BJ (cell line): ENCODE measurements around the gene GABARAP. TPM values are rescaled to one million over a fixed set of nuclear protein-coding genes. Genes with fewer than 3 reads are reported as not detected.

Experiments used
- CTCF ChIA-PET: fragments of 350-600 bp; formaldehyde crosslinking; extraction: SDS; loops from one replicate; lab custom pipeline; 2021; ENCODE audit warnings: antibody characterized with exemption, inconsistent platforms; lab: Yijun Ruan, JAX
- POLR2A ChIA-PET: fragments of 300-600 bp; sonication (Branson Sonifier 250); formaldehyde crosslinking; extraction: SDS; loops from one replicate; lab custom pipeline; 2021; ENCODE audit warnings: antibody characterized with exemption; lab: Charles Lee
- DNase-seq: peaks from one replicate; pipeline ENCODE4 v3.0.0-alpha.2; 2011; ENCODE audit warnings: low read depth
- H3K27me3 ChIP-seq: 2 replicates; pipeline ENCODE4 v1.6.0; 2011; ENCODE audit warnings: low read length; ENCODE audit not compliant: control insufficient read depth, insufficient read depth
- H3K36me3 ChIP-seq: 2 replicates; pipeline ENCODE4 v1.5.1; 2011; ENCODE audit warnings: low read length; ENCODE audit not compliant: control insufficient read depth, insufficient read depth
- H3K4me3 ChIP-seq: 2 replicates; pipeline ENCODE4 v1.5.1; 2011; ENCODE audit warnings: low read depth, mild to moderate bottlenecking, control low read depth, low read length
- CTCF ChIP-seq: IDR thresholded peaks from 2 replicates; pipeline ENCODE4 v1.5.1; 2011; ENCODE audit warnings: low read depth, mild to moderate bottlenecking, control low read depth, inconsistent platforms, low read length, moderate library complexity; ENCODE audit not compliant: insufficient read depth
- polyA plus RNA-seq: library from polyadenylated mRNA; depleted of rRNA; stranded (reverse); fragments of >200 nt; gene quantifications from 2 replicates; pipeline ENCODE4 v1.2.3, GENCODE V29; 2011

The GABARAP gene
- polyA plus RNA-seq, 1 experiment: 762 TPM

DNA sequence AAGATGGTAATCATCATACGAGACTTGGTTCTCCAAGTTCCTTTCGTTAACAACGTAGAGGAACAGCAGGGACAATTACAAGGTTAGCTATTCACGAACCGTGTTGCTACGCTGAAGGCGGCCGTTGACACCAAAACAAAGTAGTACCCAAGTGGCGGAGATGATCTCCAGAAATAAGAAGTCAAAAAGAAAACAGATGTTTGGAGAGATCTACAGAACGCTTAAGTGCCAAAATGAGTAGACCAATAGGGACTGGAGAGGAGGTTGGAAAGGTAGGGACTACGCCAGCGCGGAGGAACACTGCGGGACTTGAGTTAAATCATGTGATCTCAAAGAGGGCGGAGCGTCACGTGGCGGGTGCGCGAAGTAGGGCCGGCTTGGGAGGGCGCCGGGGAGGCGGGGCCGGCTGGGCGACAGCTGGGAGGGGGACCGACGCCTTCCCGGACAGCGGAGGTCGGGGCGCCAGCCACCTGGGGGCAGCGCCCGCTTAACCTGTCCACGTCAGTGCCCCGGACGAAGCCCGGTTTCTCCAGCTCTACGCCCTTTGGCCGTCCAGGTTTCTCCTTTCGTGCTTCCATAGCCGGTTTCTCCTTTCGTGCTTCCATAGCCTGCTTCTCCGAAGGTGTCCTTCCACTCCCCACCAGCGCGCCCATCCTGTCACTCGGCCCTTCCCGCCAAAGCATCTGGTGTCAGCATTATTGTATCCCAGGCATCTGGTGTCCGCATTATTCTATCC lies 636 bp upstream of the GABARAP start:
- no peak for TF ChIP-seq CTCF
- POLR2A ChIA-PET: interaction anchor here (0.9 kb wide), 1 partner anchor 9 kb away, joined by 4 read pairs; the partner anchor contains the start of genes CTDNEP1 and ELP5
- CTCF ChIA-PET: interaction anchor here (0.7 to 1.1 kb wide), 3 partner anchors 38 to 66 kb away, joined by 3 to 4 read pairs (median 3); partner anchors contain the start of gene SLC2A4
- peak overlapping the region; percentile 67 for H3K4me3 ChIP-seq
- no peaks in the 10 kb centered on the region for H3K27me3 ChIP-seq
- no peak for DNase-seq
- H3K36me3 ChIP-seq: peaks cover 10% of the 10 kb centered on the region

- no peaks in the 10 kb centered on the region for H3K27me3 ChIP-seq
- peak overlapping the region; percentile 67 for H3K4me3 ChIP-seq
- DNase-seq: no peak
- ChIA-PET POLR2A (interaction anchor here (0.5 to 0.6 kb wide), 2 partner anchors 10 to 351 kb away, joined by 3 to 4 read pairs; partner anchors contain the start of gene CTDNEP1), CTCF (interaction anchor here (1.0 to 1.7 kb wide), 2 partner anchors 21 to 55 kb away, joined by 4 to 14 read pairs; no protein-coding TSS in a partner anchor)
- H3K36me3 ChIP-seq: peaks cover 10% of the 10 kb centered on the region
- no peak for TF ChIP-seq CTCF
These were observed 1.0 kb downstream of the GABARAP start for GRCh38 chr17:7241090-7241733.

DNA sequence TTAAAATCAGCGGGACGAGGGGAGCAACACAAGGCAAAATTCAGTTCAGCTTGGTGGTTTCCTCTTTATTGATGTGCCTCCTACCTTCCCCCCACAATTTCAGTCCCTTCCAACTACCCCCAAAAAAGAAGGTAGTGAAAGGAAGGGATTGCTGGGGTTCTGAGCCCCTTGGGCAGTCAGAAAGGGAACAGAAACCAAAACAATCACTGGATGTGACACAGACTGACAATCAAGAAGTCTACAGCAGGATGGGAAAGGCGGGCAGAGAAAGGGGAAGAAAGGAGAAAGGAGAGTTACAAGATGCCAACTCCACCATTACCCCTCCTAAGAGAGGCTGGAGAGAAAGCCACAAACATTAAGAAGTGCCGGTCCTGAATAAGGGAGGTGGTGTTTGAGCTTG lies 1.9 kb downstream of the GABARAP start:
- CTCF ChIA-PET: interaction anchor here (1.7 to 3.6 kb wide), 2 partner anchors 56 kb away, joined by 14 to 19 read pairs; no protein-coding TSS in a partner anchor
- no peak for DNase-seq
- POLR2A ChIA-PET: no interaction called here
- TF ChIP-seq CTCF: no peak
- Histone ChIP-seq H3K27me3 (no peaks in the 10 kb centered on the region), H3K36me3 (peaks cover 14% of the 10 kb centered on the region), H3K4me3 (no peak overlapping the region)

DNA sequence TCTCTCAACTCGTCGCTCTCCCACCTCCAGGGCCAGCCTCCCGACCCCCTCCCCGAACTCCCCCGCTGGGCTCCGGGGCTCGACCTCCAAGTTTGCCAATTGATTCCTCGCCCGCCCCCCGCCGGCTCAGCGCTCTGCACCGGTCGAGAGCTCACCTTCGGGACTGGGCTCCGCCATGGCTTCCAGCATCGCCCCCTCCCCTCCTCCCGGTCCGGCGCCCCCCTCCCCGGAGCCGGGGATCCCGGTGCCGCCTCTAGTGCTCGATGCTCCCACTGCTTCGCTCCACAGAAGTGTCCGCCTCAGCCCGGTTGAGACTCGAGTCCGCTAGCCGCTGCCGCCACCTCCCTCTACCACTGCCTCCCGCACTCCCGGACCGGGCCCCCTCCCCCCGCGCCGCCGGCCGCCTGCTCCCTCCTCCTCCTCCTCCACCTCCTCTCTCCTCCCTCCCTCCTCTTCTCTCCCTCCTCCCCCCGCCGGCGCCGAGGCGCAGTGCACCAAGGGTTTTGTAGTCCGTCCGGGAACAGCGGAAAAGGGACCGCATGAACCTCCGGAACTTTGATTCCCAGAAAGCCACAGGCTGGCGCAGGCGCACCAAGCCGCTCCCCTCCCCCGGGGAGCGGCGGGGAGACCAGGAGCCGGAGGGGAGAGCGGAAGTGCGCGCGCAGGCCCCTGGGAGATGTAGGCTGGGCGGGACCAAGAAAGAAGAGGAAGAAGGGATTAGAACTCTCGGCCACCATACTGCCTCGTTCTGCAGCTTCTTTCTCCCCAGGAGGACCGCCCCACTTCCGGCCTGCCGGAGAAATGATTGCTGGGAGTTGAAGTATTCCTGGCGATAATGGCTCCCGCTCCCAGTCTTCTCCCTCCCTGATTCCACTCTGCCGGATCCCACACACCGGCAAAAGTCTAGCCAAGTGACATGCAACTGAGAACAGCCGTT lies 2.9 kb downstream of the GABARAP start, which contains the start of gene PHF23:
PHF23 (minus strand) TSS at position 367 of the 937 bp plus-strand sequence; CDS start at position 189, 178 bp downstream.
- DNase-seq: peak; percentile 98
- H3K36me3 ChIP-seq: peaks cover 16% of the 10 kb centered on the region
- peak within 1 kb of the TSS; percentile 97 for H3K4me3 ChIP-seq
- H3K27me3 ChIP-seq: no peaks in the 10 kb centered on the region
- TF ChIP-seq CTCF: no peak
- CTCF ChIA-PET: interaction anchor here (1.2 to 3.6 kb wide), 2 partner anchors 57 to 321 kb away, joined by 3 to 19 read pairs; no protein-coding TSS in a partner anchor
- POLR2A ChIA-PET: interaction anchor here (0.7 to 1.1 kb wide), 4 partner anchors 17 to 196 kb away, joined by 3 read pairs; no protein-coding TSS in a partner anchor
